GM21723 (cell line): ENCODE results near the gene YES1.
"Not testable (repeated sequence)": the region's sequence is repeated elsewhere in the genome, so short reads cannot be mapped to it uniquely, and the experiment has no call there.

Source experiments
- ATAC-seq: cut with Tn5 transposase; IDR thresholded peaks from one replicate; pipeline ENCODE4 v1.9.1; 2021; ENCODE audit warnings: mild to moderate bottlenecking, moderate library complexity; ENCODE audit not compliant: unreplicated experiment

YES1 gene

GRCh38 chr18:730692-731091 is 81.3 kb downstream of the YES1 start:
- no peak for ATAC-seq

GRCh38 chr18:730120-730519 is 81.9 kb downstream of the YES1 start:
- ATAC-seq, result not testable (repeated sequence)

GRCh38 chr18:725646-726045 is 86.4 kb downstream of the YES1 start:
- no peak for ATAC-seq

GRCh38 chr18:723541-724080 is 88.4 kb downstream of the YES1 start:
- ATAC-seq, result no peak

GRCh38 chr18:717003-717402 is 95.0 kb downstream of the YES1 start:
- ATAC-seq, result no peak

GRCh38 chr18:715626-716025 is 96.4 kb downstream of the YES1 start:
- no peak for ATAC-seq

- no peak for ATAC-seq
Observed at GRCh38 chr18:713135-713490, 98.9 kb downstream of the YES1 start.

- ATAC-seq, result peak; percentile 83
Observed at GRCh38 chr18:712401-713134, 99.5 kb downstream of the YES1 start, which contains the start of gene ENOSF1. Gene ENOSF1 (minus strand): TSS chr18:712630. CDS start chr18:712587, 43 bp downstream.

GRCh38 chr18:711657-712400 is 100.2 kb downstream of the YES1 start:
- ATAC-seq, result peak; percentile 74

- peak; percentile 11 for ATAC-seq
Observed at GRCh38 chr18:711310-711656, 100.8 kb downstream of the YES1 start.

GRCh38 chr18:710418-711300 is 101.4 kb downstream of the YES1 start:
- no peak for ATAC-seq

GRCh38 chr18:709771-710170 is 102.3 kb downstream of the YES1 start:
- ATAC-seq, result no peak

- ATAC-seq, result no peak
Observed at GRCh38 chr18:708096-708495, 103.9 kb downstream of the YES1 start.

GRCh38 chr18:706405-706804 is 105.6 kb downstream of the YES1 start:
- no peak for ATAC-seq

GRCh38 chr18:703213-703967 is 108.7 kb downstream of the YES1 start:
- ATAC-seq, result no peak

- no peak for ATAC-seq
Observed at GRCh38 chr18:697800-698199, 114.2 kb downstream of the YES1 start.

- no peak for ATAC-seq
Observed at GRCh38 chr18:697012-697411, 115.0 kb downstream of the YES1 start.

- no peak for ATAC-seq
Observed at GRCh38 chr18:693466-694187, 118.4 kb downstream of the YES1 start.

GRCh38 chr18:692824-693223 is 119.2 kb downstream of the YES1 start:
- ATAC-seq, result no peak

- ATAC-seq, result no peak
Observed at GRCh38 chr18:688323-688722, 123.7 kb downstream of the YES1 start.
